OCI-LY1 (cell line): ENCODE measurements around the gene OXLD1.

Source experiments
- H2AFZ ChIP-seq: fragments of 200-600 bp; sonication (generic), shearing (Covaris generic); 2 replicates; pipeline ENCODE4 v1.6.0; 2014; ENCODE audit warnings: antibody characterized with exemption, mild to moderate bottlenecking, low read length
- H3F3A ChIP-seq: fragments of 200-600 bp; sonication (generic), shearing (Covaris generic); 2 replicates; pipeline ENCODE4 v1.6.0; 2014; ENCODE audit warnings: mild to moderate bottlenecking, antibody characterized with exemption, low read length, moderate library complexity; ENCODE audit not compliant: insufficient read depth
- H3K27ac ChIP-seq: fragments of 200-600 bp; sonication (generic); 2 replicates; pipeline ENCODE4 v1.5.1; 2014; ENCODE audit warnings: low read length, mixed run types, mild to moderate bottlenecking, low read depth; ENCODE audit not compliant: poor library complexity, severe bottlenecking
- H3K27me3 ChIP-seq: fragments of 200-600 bp; sonication (generic); 2 replicates; pipeline ENCODE4 v1.6.0; 2014; ENCODE audit warnings: antibody characterized with exemption, mild to moderate bottlenecking, low read length, moderate library complexity; ENCODE audit not compliant: insufficient read depth
- H3K36me3 ChIP-seq: fragments of 200-600 bp; sonication (generic); 2 replicates; pipeline ENCODE4 v1.6.1; 2014; ENCODE audit warnings: mild to moderate bottlenecking, antibody characterized with exemption, low read length, moderate library complexity, mixed read lengths; ENCODE audit not compliant: insufficient read depth
- H3K4me1 ChIP-seq: fragments of 200-600 bp; sonication (generic); 2 replicates; pipeline ENCODE4 v1.5.1; 2014; ENCODE audit warnings: mild to moderate bottlenecking, low read length, moderate library complexity; ENCODE audit not compliant: insufficient read depth, severe bottlenecking
- H3K4me2 ChIP-seq: fragments of 200-600 bp; sonication (generic), shearing (Covaris generic); 2 replicates; pipeline ENCODE4 v1.6.1; 2014; ENCODE audit warnings: low read length
- H3K4me3 ChIP-seq: fragments of 200-600 bp; sonication (generic); 2 replicates; pipeline ENCODE4 v1.5.1; 2014; ENCODE audit warnings: low read length, low read depth, mild to moderate bottlenecking, mixed read lengths; ENCODE audit not compliant: poor library complexity, severe bottlenecking
- H3K79me2 ChIP-seq: fragments of 200-600 bp; shearing (Covaris generic); 2 replicates; pipeline ENCODE4 v1.6.1; 2016; ENCODE audit warnings: mixed run types, low read length, mixed read lengths; ENCODE audit not compliant: insufficient read depth
- H3K9ac ChIP-seq: fragments of 200-600 bp; sonication (generic), shearing (Covaris generic); 2 replicates; pipeline ENCODE4 v1.6.1; 2014; ENCODE audit warnings: mild to moderate bottlenecking, low read length, mixed read lengths
- H3K9me2 ChIP-seq: fragments of 200-600 bp; sonication (generic), shearing (Covaris generic); 2 replicates; pipeline ENCODE4 v1.6.1; 2014; ENCODE audit warnings: low read depth, mild to moderate bottlenecking, low read length, mixed read lengths
- H3K9me3 ChIP-seq: fragments of 200-600 bp; shearing (Covaris generic); 2 replicates; pipeline ENCODE4 v1.6.1; 2014; ENCODE audit warnings: low read length, mixed read lengths
- H4K20me1 ChIP-seq: fragments of 200-600 bp; sonication (generic), shearing (Covaris generic); 2 replicates; pipeline ENCODE4 v1.6.0; 2016; ENCODE audit warnings: mild to moderate bottlenecking, low read length; ENCODE audit not compliant: insufficient read depth
- CTCF ChIP-seq: fragments of 200-600 bp; sonication (generic), shearing (Covaris generic); IDR thresholded peaks from 2 replicates; pipeline ENCODE4 v1.5.1; 2017; ENCODE audit warnings: mild to moderate bottlenecking, antibody characterized with exemption, low read length, moderate library complexity, mixed read lengths
- EZH2 ChIP-seq: fragments of 200-600 bp; sonication (generic), shearing (Covaris generic); IDR thresholded peaks from 2 replicates; pipeline ENCODE4 v1.8.0; 2017; ENCODE audit warnings: borderline replicate concordance, mixed run types, mild to moderate bottlenecking, antibody characterized with exemption, low read length, moderate library complexity, mixed read lengths

The OXLD1 gene

GRCh38 chr17:81638683-81639082 lies 27.7 kb downstream of the OXLD1 start:
- H3K36me3 ChIP-seq = peaks cover 8% of the 10 kb centered on the region
- no peaks in the 10 kb centered on the region for H3K9me3 ChIP-seq
- no peak overlapping the region for H3K9ac ChIP-seq
- H3K79me2 ChIP-seq = peaks cover 29% of the 10 kb centered on the region
- no peak overlapping the region for H3K27ac ChIP-seq
- TF ChIP-seq CTCF (no peak), EZH2 (no peak)
- no peak overlapping the region for H3K4me2 ChIP-seq
- no peaks in the 10 kb centered on the region for H3F3A ChIP-seq
- no peaks in the 10 kb centered on the region for H3K9me2 ChIP-seq
- no peaks in the 10 kb centered on the region for H4K20me1 ChIP-seq
- peaks cover 24% of the 10 kb centered on the region for H3K4me1 ChIP-seq
- no peak overlapping the region for H3K4me3 ChIP-seq
- no peak overlapping the region for H2AFZ ChIP-seq
- H3K27me3 ChIP-seq = no peaks in the 10 kb centered on the region

DNA sequence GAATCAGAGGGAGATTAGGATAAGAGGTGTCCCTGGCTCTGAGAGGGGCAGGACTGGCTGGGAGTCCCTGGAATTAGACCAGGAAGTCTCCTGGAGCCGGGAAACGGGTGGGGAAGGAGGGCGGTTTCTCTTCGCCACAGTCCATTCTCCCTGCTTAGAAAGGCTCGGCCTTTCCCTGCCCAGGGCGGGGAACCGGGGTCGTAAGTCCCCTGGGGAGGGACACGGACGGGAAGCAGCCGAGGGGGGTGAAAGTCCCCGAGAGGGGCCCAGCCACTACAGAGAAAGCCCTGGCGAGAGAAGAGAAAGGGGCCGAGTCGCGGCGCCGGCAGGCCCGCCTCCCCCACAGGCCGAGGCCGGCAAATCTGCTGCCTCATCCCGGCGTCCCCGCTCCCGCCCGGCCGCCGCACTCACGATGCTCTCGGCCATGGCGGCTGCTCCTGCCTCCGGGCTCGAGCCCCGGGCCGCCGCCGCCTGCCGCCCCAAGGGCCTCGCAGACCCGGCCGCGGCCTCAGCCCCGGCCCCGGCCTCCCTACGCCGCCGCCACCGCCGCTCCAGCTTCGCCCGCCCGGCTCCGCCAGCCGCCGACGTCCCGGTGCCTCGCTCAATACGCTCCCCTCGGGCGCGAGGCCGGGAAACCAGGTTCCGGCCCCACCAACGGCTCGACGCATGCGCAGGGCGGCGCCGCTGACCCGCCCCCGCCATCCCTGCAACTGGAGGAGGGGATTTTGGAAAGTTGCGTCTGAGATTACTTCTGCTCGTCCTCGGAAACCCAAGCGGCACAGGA lies 29.7 kb downstream of the OXLD1 start, which contains the start of the genes NPLOC4 and TSPAN10:
TSS of gene NPLOC4 (minus strand) at position 608 of the 784 bp plus-strand sequence. CDS start at position 426, 182 bp downstream.
TSS of gene TSPAN10 (plus strand) at position 692 of the 784 bp plus-strand sequence. CDS start 5,217 bp downstream, outside the sequence.
- TF ChIP-seq EZH2 (no peak), CTCF (no peak)
- Histone ChIP-seq H3F3A (no peaks in the 10 kb centered on the region), H3K27me3 (no peaks in the 10 kb centered on the region), H3K36me3 (peaks cover 22% of the 10 kb centered on the region), H3K4me1 (peaks cover 24% of the 10 kb centered on the region), H3K27ac (peak within 1 kb of the TSS; percentile 88), H3K9me2 (no peaks in the 10 kb centered on the region), H4K20me1 (no peaks in the 10 kb centered on the region), H3K9ac (peak within 1 kb of the TSS; percentile 97), H3K9me3 (no peaks in the 10 kb centered on the region), H2AFZ (no peak within 1 kb of the TSS), H3K79me2 (peaks cover 43% of the 10 kb centered on the region), H3K4me3 (peak within 1 kb of the TSS; percentile 98), H3K4me2 (peak within 1 kb of the TSS; percentile 78)

DNA sequence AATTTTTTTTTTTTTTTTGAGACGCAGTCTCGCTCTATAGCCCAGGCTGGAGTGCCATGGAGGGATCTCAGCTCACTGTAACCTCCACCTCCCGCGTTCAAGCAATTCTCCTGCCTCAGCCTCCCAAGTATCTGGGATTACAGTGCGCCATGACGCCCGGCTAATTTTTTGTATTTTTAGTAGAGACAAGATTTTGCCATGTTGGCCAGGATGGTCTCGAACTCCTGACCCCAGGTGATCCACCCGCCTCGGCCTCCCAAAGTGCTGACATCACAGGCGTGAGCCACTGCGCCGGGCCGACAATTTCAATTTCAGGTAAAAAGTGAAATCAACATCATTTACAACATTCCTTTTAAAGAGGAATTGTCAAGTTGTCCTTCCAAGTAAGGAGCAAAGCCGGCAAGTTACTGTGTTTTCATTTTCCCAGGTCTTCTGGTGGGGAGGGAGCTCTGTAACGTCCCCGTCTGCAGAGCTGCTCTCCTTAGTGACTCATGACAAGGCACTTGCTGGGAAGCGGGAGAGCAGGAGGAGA lies 30.4 kb downstream of the OXLD1 start:
- H3K4me3 ChIP-seq = peak overlapping the region; percentile 98
- H3K9me2 ChIP-seq = no peaks in the 10 kb centered on the region
- peak overlapping the region; percentile 78 for H3K4me2 ChIP-seq
- no peaks in the 10 kb centered on the region for H4K20me1 ChIP-seq
- H3K4me1 ChIP-seq = peaks cover 24% of the 10 kb centered on the region
- H3K79me2 ChIP-seq = peaks cover 47% of the 10 kb centered on the region
- peak overlapping the region; percentile 88 for H3K27ac ChIP-seq
- H3K9ac ChIP-seq = peak overlapping the region; percentile 97
- TF ChIP-seq CTCF = no peak
- TF ChIP-seq EZH2 = no peak
- no peak overlapping the region for H2AFZ ChIP-seq
- peaks cover 25% of the 10 kb centered on the region for H3K36me3 ChIP-seq
- no peaks in the 10 kb centered on the region for H3F3A ChIP-seq
- no peaks in the 10 kb centered on the region for H3K27me3 ChIP-seq
- no peaks in the 10 kb centered on the region for H3K9me3 ChIP-seq
